ENCODE measurements around the gene ZBTB5.

Gene ZBTB5

DNA sequence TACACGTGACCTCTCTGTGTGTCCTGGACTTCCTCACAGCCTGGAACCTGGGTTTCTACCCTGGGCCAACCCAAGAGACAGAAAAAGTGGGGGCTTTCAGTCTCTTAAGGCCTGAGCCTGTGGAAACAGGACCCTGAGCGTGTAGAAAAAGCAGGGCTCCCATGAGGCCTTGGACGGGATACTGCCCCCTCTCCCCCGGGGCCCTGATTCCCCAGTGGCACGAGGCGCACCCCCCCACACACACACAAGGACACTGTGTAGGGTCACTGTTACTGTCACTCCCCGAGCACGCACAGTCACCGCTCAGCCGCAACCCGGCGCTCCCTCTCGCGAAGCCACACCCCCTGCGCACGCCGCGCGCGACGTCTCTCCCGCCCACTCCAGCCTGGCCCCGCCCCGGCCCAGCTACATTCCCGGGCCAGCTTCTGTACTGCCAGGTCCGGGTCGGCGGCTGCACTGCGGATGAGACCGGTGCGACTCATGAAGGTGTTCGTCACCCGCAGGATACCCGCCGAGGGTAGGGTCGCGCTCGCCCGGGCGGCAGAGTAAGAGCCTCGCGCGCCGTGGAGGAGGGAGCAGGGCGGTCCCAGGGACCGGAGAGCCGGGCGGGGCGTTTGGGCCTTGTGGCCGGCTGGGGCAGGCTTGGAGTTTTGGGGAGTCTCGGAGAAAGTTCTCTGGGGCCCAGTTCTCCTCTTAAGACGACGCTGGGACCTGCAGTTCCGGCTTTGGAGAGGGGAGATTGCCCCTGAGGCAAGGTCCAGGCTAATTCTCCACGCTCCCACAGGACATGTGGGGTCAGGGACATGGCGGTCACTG lies 42.8 kb downstream of the ZBTB5 start, which contains the start of gene GRHPR:
TSS of gene GRHPR (plus strand) at position 408 of the 816 bp plus-strand sequence. CDS start at position 463, 55 bp downstream.
- DNase-seq: peak; percentile 11

DNA sequence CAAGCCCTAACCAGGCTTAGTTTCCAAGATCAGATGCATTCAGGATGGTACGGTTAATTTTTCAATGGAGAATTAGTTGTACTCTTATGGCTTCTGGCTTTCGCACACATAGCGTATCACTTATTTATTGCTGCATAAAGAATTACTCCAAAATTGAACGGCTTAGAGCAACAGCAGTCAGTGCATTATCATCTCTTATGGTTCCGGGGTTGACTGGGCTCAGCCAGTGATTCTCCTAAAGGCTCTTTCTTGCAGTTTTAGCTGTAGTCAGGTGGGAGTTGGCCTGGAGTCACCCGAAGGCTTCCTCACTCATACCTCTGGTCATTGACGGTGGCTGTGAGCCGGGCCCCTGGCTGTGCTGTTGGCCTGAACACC lies 43.3 kb downstream of the ZBTB5 start:
- no peak for DNase-seq

DNA sequence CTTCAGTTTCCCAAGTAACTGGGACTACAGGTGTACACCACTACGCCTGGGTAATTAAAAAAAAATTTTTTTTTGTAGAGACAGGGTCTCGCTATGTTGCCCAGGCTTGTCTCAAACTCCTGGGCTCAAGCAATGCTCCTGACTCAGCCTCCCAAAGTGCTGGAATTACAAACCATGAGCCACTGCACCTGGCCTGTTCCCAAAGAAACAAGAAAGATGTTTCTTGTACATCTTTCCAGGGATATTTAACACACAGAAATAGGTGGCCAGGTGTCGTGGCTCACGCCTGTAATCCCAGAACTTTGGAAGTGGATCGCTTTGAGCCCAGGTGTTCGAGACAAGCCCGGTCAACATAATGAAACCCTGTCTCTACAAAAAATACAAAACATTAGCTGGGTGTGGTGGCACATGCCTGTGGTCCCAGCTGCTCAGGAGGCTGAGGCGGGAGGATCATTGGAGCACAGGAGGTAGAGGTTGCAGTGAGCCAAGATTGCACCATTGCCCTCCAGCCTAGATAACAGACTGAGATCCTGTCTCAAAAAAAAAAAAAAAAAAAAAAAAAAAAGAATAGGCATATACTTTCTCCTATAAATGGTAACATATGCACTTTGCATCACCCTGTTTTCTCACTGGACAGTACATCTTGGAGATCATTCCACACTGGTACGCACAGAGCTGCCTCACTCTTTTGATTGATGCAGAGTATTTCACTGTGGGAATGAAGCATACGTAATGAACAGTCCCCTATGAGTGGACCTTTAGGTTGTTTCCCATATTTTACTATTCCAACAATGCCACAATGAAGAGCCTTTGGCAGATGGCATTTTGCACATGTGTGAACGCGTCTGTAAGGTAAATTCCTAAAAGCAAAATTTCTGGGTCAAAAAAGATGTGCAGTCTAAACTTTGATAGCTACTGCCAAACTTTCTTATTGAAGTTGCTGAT lies 44.7 kb downstream of the ZBTB5 start:
- DNase-seq: no peak

DNA sequence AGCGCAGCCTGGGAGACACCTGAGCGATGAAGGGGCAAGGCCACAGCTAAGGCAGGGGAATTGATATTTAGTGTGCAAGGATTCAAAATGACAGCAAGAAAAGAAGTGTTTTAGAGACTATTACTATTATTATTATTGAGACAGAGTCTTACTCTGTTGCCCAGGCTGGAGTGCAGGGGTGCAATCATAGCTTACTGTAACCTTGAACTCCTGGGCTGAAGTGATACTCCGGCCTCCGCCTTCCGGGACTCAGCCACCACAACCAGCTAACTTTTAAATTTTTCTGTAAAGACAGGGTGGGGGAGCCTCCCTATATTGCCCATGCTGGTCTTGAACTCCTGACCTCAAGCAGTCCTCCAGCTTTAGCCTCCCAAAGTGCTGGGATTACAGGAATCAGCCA lies 46.0 kb downstream of the ZBTB5 start:
- DNase-seq: no peak

DNA sequence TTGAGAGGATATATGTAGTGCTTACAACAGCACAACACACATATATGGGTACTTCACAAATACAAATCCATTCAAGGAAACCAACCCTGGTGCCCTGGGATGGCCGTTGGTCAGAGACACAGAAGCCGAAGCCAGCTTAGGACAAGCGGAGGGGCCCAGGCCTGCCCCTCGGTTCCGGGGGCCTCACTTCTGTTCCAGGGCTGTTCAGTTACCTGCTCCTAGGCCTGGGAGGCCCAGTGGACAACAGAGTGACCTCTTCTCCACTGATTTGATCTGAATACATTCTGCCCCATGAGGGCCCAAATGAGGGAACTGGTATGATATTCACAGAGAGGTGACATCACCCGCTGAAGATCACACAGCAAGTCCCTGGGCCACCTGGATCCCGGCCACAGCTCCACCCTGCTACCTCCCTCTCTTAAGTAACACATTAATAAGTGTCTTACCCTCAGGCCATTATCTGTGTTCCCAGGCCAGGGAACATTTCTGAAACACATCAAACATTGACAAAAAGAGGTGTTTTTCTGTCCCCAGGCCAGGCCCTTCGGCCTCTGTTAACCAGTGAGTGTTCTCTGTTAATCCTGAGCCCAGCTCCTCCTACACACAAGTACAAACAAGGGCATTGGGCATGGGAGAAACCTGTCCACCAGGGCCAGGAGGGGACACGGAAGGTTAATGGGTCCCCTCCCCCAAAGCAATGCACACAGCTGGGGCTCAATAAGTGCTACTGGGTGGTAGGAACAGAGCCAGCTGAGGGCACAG lies 47.2 kb downstream of the ZBTB5 start:
- DNase-seq: no peak

DNA sequence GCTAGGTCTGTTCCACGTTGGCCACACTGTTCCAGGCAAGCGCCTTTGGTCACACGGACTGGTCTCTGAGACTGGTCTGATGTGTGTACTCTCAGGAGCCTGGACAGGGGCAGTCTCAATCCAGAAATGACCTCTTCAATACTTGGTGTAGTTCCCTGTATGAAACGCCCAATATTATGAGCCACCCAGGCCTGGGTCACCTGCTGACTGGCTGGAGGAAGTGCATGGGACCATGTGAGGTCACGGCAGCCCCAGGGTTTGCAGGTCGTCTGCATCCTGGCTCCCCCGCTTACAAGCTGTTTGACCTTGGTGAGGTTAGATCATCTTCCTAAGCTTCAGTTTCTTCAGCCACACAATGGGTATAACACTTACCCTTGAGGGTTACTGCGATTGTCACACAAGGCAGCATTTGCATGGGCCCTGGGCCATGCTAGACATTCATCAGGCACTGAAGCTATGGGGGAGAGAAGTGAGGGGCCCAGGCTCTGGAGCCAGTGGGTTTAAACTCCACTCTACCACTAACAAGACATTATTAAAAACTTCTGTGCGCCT lies 47.9 kb downstream of the ZBTB5 start:
- no peak for DNase-seq

DNA sequence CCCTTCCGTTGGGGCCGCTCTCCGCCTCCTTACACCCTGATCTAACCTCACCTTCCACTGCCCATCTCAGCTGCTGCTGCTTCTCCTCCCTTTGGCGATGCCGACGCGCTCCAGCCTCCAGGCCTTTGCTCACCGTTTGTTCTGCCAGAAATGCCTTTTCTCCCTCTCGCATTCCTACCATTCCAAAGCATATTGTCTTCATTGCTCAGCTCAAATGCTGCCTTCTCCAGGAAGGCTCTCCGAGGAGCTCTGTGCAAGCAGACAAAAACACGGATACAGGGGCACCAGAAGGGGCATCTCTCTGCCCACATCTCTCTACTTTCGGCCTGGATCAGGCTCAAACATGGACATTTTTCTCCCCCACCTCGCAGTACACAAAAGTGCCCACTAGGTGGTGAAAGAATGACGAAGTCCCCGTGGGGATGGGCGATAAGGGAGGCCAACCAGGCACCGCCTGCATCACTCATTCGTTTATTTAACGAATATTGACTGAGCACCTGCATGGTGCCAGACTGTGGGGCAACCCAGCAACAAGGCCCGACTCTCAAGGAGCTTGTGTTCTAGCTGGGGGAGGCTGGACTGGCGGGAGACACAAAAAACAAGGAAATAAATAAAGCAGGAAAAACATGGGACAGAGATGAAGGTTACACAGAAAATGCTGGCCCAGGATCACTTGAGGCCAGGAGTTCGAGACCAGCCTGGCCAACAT lies 50.1 kb downstream of the ZBTB5 start:
- DNase-seq: no peak

DNA sequence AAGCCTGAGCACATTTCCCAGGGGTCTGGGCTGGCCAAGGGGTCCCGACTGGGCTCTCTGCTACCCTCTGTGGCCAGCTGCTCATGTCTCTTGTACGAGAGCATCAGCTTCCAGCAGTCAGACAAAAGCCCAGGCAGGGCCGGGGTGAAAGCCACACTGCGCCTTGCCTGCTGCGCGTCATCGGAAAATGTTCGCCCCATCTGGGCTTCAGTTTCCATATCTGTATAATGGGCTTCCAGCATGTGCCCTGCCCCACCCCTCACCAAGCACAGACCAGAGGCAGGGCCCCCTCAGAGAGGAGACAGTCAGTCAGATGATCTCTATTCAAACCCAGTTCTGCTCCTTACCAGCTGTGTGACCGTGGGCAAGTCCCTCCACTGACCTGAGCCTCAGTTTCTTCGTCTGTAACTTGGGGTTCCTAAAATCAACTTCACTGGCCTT lies 50.7 kb downstream of the ZBTB5 start:
- DNase-seq: no peak

DNA sequence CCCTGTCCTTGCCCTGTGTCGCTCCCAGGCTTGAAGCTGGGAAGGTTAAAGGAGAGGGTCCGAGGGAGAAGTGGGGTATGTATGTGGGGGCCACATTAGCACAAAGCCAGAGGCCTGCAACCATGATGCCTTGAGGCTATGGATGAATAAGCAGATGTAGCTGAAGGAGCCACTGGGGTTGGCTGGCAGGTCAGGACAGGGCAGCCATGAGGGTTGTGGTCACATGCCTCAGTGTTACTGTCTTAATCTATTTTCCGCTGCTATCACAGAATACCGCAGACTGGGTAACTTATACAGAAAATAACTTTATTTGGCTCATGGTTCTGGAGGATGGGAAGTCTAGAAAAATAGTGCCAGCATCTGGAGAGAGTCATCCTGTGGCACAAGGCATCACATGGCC lies 51.9 kb downstream of the ZBTB5 start:
- no peak for DNase-seq

DNA sequence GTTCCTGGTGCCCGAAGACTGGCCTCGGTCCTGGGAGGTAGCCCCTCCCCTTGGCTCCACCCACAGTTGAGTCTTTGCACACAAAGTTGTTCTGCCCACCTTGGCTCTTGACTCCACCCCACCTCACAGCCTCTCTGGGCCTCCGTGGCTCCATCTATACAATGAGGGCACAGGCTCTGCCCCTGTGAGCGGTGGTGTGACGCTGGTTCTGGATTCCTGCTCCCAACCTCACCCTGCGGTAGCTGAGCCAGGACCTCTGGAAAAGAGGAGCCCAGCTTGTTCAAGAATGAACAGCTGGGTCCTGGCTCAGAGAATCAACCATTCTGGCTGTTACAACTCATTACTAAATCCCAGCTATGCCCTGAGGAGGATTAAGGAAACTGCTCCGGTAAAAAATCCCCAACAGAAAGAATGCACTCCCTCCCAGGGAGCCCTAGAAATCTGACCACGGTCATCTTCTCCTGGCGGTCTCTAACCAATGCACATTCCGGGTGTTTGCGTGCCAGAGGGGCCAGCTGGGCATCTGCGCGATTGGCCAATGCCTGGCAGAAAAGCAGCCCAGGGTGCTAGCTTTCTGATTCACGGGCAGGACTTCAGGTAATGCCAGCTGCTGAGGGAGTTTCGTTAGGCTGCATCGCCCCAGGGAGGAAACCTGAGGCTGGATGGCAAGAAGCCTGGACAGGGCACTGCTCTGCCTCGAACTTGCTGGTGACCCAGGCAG lies 52.7 kb downstream of the ZBTB5 start:
- no peak for DNase-seq

DNA sequence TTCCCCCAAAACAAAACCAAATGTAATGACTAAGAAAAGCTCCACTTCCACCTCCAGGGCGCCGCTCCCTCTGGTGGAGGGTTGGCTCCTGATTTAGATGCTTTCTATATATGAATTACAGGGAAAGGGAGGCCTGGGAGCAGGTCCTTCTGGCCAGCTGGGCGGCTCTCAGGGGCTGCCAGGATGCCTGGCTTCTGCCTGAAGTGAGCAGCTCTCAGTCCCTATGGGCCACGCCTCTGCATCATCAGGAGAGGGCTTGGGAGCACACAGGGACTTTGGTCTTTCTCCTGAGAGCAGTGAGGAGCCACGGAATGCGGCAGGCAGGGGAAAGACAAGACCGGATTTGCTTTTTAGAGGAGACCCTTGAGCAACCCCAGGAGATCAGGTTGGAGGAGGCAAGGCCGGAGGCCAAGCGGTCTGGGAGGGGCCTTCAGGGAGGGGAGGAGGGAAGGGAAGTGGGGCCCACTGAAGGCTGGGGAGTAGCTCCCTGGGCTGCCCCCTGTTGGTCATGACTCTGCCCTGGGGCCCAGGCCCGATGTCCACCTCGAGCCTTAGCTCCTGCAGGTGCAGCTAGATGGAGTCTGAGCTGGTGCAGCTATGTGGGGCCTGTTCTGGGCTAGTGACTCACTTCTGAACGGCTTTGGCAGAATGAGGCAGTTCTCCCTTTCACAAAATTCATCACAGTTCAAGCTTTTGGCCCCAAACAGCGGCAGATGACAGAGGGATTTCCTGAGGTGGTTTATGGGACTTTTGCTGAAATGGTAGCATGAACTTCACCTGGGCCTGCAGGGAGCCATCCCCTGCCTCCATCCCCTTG lies 54.1 kb downstream of the ZBTB5 start:
- DNase-seq: no peak

DNA sequence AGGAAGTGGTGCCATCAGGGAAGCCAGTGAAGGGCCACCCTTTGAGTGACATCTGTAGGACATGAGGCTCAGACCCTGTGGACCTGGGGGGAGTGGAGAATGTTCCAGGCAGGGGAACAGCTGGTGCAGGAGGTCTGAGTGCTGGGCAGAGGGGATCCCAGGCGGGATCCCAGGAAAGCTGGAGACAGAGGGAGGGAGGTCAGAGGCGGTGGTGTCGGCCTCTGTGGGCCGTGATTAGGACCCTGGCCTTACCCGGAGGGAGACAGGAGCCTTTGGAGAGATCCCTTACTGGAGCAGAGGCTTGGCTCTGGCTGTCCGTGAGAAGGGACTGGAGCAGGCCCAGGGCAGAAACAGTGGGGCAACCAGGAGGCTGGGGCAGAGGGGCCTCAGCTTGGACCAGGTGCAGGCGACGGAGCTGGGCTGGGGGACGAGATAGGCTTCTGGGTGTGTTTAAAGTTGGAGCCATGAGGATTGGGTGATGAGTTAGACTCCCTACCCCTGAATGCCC lies 54.8 kb downstream of the ZBTB5 start:
- DNase-seq: no peak

DNA sequence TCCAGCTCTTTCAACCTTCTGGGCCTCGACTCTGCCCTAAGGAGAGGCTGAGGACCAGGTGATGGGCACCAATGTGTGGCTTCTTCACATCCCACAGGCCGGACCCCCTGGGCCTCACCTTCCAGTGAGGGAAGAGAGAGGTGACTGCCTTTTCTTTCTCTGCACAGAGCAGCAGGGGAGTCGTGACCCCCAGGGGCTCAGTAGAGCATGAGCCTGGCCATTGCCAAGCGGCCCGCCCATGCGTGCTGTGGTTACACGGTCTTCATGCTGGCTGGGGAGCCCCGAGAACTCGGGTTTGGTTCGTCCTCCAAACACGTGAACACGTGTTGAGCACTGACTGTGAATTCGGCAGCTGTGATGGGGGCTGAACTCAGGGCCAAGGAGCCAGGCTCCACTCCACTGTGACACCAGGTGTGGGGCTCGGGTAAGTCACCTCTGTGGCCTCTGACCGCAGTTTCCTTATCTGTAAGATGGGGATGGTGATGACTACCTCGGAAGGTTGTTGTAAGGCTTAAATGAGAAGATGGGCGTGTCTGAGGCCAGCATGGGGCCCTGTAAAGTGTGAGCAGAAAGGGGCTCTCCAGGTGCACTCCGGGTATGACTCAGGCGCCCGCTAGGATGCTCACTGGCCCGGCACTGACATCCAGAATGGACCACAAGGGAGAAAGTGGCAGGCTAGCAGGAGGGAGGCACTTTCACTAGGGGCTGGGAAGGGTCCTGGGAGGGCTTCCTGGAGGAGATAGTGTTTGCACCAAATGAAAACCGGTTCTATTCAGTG lies 56.1 kb downstream of the ZBTB5 start:
- no peak for DNase-seq

DNA sequence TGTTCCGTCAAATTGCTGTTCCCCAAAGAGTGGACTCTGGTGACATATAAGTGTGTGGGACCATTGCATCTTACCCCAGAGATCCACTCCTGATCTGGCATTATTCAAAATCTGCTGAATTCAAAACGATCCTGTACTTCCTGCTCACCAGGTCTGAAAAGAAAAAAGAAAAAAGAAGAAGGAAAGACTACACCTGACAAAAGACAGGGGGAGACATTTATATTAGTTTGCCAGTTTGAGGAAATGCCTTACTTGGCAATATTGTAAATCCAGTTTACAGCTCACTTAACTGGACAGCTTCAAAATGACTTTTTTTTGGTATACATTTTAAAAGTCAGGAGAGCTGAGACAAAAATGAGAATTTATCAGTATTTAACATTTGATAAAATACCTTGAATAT lies 57.8 kb downstream of the ZBTB5 start:
- no peak for DNase-seq

DNA sequence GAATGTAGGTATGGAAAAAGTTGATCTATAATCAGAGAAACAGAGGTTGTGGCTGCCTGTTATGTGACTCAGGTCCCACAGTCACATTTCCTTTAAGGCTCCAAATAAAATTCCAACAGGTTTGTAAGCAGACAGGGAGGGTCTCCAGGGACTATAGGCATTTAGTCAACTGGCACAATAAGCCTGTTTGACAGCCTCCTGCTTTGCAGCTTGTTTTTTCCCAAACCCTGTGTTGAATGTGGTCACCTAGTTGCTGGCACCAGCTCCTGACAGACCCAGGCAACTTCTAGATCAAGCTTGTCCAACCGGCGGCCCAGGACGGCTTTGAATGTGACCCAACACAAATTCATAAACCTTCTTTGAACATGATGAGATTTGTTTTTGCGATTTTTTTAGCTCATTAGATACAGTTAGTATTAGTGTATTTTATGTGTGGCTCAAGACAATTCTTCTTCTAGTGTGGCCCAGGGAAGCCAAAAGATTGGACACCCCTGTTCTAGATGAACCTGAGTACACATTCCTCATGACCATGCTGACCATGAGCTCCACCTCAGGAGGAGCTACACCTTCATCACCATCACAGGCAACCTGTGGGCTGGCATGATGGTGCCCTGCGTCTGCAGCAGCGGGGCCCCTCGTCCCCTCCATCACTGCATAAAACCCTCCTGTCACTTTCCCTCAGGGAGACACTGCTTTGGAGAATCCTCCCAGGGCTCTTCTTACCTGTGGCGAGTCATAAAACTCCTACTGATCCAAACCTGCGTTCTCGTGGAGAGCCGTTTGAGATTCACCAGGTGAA lies 58.4 kb downstream of the ZBTB5 start:
- no peak for DNase-seq

DNA sequence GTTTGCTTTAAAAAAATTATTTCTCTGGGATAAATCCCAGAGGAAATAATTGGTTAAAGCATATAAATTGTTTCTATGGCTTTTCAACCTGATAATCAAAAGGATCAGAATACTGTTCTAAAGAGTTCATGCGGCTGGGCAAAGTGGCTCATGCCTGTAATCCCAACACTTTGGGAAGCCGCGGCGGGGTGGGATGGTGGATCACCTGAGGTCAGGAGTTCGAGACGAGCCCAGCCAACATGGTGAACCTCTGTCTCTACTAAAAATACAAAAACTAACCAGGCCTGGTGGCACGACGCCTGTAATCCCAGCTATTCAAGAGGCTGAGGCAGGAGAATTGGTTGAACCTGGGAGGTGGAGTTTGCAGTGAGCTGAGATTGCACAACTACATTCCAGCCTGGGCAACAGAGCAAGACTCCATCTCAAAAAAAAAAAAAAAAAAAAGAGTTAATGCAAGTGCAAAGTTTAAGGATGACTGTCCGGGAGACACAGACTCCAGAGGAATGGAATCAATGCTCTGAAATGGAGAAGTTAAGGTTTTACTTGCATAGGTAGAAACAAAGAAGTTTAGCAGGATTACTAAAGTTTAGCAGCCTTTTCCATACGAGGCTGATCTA lies 59.4 kb downstream of the ZBTB5 start:
- DNase-seq: no peak

DNA sequence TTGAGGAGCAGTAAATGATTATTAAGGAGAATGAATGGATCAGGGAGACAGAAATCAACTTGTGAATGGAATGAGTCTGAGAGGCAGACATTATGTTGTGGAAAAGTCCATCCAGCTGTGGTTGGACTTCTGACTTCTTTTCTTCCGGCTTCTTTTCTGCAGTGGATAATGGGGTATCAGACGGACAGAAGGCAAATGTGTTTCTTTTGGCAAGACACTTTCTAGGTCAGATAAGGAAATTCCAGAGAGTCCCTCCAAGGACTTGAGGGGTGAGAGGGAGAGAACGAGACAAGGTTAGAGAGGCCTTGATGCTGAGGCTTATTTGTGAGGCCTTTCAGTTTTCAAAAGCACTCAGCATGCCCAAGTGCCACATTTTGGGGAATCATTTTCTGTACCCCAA lies 59.9 kb downstream of the ZBTB5 start:
- no peak for DNase-seq

DNA sequence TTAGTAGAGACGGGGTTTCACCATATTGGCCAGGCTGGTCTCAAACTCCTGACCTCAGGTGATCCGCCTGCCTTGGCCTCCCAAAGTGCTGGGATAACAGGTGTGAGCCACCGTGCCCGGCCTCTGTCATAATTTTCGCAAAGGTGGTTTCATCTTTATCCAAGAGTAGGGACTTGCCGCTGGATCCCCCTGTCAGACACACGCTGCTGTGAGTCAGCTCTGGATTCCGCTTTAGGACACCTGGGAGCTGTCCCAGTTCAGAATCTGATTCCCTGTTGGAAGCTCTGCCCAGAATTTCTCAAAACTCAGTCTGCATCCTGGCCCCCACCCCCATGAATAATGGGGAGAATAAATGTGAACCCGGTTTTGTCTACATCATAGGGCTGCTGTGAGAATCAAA lies 60.7 kb downstream of the ZBTB5 start:
- no peak for DNase-seq
